Measurements from ENCODE around the gene HES4.
"Not testable (repeated sequence)": the region's sequence is repeated elsewhere in the genome, so short reads cannot be mapped to it uniquely, and the experiment has no call there.

Gene HES4

DNA sequence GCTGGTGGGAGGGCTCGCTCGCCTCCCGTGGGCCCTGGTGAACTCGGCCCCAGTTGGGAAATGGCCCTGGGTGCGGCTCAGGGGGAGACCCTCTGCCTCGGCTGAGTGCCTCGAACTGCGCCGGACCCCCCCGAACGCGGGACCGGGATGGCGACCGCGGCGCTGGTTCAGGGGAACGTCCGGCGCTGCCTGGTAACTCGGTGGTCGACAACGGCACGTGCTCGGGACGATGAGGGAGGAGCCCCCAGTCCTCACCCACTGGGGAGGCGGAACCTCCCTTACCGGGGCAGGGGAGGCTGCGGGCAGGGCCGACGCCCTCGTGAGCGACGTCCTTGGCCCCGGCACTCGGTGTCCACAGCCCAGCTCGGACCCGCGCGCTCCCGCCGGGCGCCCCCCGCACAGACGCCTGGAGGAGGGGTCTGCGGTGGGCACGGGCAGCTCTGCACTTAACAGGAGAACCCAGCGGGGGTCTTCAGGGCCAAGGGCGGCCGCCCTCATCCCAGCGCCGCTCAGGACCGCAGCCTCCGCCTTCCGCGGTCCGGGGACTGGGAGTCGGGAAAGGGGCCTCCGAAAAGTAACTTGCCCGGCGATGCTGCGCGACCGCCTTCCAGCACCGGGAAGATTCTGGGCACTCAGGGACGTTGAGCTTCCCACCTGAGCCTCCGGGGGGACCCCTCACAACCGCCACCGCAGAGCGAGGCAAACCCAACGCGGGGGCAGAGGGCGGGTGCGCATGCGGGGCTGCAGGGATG, 1.7 kb downstream of the HES4 start:
- TF ChIP-seq, protein P1, sequence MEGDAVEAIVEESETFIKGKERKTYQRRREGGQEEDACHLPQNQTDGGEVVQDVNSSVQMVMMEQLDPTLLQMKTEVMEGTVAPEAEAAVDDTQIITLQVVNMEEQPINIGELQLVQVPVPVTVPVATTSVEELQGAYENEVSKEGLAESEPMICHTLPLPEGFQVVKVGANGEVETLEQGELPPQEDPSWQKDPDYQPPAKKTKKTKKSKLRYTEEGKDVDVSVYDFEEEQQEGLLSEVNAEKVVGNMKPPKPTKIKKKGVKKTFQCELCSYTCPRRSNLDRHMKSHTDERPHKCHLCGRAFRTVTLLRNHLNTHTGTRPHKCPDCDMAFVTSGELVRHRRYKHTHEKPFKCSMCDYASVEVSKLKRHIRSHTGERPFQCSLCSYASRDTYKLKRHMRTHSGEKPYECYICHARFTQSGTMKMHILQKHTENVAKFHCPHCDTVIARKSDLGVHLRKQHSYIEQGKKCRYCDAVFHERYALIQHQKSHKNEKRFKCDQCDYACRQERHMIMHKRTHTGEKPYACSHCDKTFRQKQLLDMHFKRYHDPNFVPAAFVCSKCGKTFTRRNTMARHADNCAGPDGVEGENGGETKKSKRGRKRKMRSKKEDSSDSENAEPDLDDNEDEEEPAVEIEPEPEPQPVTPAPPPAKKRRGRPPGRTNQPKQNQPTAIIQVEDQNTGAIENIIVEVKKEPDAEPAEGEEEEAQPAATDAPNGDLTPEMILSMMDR (IDR thresholded peaks at IDR 0.05; ENCODE audit: low read depth, low read length) = no peak
- H3K4me3 ChIP-seq (ENCODE audit: low read depth, low read length) = no peak overlapping the region

DNA sequence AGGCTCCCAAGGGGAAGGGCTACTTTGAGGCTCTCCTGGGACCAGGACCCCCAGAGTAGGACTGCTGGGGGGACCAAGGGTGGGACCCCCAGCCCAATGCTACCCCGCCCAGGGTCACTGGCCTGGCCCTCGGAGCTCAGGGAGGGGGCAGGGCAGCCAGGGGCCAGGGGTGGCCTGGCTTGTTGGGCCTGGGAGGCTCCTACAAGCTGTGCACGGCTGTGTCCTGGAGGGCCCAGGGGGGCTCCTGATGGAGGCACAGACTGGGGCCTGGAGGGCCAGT, 2.2 kb downstream of the HES4 start:
- no peak overlapping the region for H3K4me3 ChIP-seq (ENCODE audit: low read depth, low read length)
- TF ChIP-seq, protein P1 (IDR thresholded peaks at IDR 0.05; ENCODE audit: low read depth, low read length) = no peak

DNA sequence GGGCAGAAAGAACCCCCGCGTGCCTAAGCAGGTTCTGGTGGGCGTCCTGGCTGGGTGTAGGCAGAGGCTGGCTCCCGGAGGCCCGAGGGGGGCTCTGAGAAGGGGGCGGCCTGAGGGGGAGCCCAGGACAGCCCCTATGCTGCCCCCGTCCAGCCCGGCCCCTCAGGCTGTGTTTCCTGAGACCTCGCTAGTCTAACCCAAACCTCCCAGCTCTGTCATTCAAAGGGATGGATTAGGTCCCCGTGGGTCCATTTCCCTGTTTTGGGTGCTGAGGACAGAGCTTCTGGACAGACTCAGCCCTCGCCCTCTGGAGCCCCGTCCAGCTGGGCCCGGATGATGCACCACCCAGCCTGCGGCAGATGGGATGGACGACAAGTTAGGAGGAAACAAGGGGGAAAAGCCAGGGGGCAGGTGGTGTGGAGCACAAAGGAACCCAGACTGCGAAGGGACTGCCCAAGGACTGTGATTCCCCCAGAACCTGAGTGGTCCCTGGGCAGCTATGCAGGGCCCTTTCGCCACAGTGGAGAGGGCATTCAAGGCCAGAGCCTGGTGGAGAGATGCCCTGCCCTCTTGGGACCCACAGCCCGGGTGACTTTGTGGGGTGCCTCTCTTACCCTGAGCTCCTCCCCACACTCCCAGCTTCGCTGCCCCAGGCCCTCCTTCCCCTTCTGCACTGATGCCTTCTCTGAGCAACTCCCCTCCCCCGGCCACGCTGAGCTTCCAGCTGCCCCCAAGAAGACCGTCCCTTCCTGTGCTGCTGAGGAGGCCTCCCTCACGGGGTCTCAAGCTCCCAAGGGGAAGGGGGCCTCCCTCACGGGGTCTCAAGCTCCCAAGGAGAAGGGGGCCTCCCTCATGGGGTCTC, 2.8 kb downstream of the HES4 start:
- TF ChIP-seq, protein P1 (IDR thresholded peaks at IDR 0.05; ENCODE audit: low read depth, low read length) = no peak
- H3K4me3 ChIP-seq (ENCODE audit: low read depth, low read length) = no peak overlapping the region

DNA sequence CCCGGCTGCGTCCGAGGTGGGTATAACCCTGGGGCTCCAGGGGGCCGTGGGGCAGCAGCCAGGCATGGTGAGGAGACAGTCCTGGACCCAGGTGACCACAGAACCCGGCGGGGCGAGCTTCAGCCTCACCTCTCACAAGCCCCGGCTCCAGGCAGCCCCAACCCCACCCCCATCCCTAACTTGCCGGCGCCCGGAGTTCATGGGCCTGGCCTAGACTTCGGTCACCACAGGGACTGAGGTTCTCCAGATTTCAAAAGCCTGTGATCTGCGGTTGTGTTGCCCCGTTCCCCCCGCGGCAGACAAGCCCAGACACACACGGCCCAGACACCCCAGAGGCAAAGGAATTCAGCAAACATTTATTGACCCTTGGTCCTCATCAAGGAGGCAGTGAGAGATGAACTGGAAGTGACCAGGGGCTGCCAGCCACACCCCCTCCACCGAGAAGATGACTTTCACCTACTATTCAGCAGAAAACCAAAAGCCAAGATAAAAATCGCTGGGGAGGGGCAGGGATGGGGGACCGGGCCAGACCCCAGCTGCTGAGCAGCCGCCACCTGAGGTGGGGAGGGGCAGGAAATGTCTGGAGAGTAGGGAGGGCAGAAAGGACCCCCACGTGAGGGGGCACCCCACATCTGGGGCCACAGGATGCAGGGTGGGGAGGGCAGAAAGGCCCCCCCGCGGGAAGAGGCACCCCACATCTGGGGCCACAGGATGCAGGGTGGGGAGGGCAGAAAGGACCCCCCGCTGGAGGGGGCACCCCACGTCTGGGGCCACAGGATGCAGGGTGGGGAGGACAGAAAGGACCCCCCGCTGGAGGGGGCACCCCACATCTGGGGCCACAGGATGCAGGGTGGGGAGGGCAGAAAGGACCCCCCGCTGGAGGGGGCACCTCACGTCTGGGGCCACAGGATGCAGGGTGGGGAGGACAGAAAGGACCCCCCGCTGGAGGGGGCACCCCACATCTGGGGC, 3.9 kb downstream of the HES4 start:
- H3K4me3 ChIP-seq (ENCODE audit: low read depth, low read length) = no peak overlapping the region
- TF ChIP-seq, protein P1 (IDR thresholded peaks at IDR 0.05; ENCODE audit: low read depth, low read length) = no peak

DNA sequence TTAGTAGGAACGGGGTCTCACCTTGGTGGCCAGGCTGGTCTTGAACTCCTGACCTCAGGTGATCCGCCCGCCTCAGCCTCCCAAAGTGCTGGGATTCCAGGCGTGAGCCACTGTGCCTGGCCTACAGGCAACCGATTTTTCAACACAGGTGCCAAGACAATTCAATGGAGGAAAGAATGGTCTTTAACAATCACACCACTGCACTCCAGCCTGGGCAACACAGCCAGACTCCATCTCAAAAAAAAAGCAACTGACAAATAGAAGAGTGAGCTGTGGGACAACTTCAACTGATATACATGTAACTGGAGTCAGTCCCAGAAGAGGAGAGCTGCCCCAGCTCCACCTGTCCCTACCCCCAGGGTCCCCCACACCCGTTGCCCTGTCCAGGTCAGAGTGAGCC, 5.4 kb downstream of the HES4 start:
- H3K4me3 ChIP-seq (ENCODE audit: low read depth, low read length) = not testable (repeated sequence)

DNA sequence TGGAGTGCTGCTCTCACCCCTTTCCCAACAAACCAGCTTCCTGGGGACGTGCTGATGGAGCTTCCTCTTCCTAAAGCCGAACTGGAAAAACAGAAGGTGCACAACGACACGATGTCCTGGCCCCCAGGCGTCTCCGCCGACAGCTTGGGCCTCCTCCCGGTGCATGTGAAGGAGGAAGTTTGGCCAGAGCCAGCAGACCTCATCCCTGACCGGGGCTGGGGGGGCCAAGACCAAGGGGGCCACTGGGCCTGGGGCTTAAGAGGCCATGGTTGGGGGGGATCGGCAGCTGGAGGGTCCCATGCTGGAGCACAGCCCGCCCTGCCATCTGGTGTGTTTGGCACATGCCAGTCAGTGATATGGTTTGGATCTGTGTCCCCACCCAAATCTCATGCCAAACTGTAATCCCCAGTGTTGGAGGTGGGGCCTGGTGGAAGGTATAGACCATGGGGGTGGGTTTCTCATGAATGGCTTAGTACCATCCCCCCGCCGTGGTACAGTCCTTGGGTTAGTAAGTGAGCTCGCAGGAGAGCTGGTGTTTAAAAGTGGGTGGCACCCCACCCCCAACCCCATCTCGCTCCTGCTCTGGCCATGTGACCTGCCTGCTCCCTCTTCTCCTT, 6.4 kb downstream of the HES4 start:
- no peak overlapping the region for H3K4me3 ChIP-seq (ENCODE audit: low read depth, low read length)
- TF ChIP-seq, protein P1 (IDR thresholded peaks at IDR 0.05; ENCODE audit: low read depth, low read length) = no peak

DNA sequence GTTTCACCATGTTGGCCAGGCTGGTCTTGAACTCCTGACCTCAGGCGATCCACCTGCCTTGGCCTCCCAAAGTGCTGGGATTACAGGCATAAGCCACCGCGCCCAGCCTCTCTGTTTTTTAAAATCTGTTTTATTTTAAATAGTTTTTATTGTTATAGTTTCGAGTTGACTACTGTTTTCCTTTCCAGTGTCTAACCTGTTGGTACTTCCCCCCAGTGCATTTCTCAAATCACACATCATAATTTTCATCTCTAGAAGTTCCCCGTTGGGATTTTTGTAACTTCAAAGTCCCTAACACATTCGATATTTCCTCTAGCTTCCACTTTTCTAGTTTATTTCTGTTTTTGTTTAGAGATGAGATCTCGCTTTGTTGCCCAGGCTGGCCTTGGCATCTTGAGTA, 7.5 kb downstream of the HES4 start:
- H3K4me3 ChIP-seq (ENCODE audit: low read depth, low read length) = no peak overlapping the region
- TF ChIP-seq, protein P1 (IDR thresholded peaks at IDR 0.05; ENCODE audit: low read depth, low read length) = no peak
